SH-SY5Y (cell line): ENCODE data around the gene SLX9.

Source experiments
- GATA2 ChIP-seq: IDR thresholded peaks from 2 replicates; pipeline ENCODE4 v1.6.1; 2011; ENCODE audit warnings: mild to moderate bottlenecking, low read depth, low read length
- GATA3 ChIP-seq: IDR thresholded peaks from 2 replicates; pipeline ENCODE4 v1.6.1; 2011; ENCODE audit warnings: low read depth, mild to moderate bottlenecking, low read length, moderate library complexity

SLX9 gene

DNA sequence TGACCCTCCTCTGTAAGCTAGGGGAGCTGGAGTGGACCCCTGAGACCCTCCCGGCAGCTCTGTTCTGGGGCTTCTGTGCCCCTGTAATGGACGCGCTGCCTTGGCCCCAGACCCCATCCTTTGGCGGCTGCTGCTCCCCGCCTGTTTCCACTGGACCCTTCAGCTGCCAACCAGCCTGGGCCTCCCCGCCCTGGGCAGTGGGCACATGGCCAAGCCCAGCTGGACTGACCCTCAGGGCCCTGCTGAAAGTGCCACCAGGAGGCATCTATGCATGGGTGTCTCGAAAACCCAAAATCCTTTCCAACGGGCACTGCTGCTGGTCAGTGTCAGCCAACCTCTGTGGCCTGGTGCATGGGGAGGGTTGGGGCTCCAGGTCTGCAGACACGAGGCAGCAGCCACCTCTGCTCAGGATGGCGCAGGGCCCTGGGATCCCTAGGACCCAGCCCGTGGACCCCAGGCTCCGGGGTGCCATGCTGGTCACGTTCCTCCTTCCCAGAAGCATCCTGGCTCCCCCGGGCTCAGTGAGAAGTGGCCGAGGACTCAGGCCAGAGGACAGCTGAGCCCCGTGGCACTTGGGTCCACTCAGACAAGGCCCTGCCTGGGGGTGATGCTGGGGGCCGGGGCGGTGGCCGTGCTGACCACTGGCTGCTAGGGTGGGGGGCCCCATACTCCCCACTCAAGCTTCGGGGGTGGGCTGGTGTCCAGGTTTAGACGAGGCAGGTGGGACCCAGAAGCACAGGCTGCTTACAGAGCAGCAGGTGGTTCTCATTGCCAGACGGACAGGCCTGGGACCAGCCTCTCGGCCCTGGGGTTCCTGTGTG is 46.9 kb downstream of the SLX9 start:
- no peak for TF ChIP-seq GATA2
- TF ChIP-seq GATA3 = no peak

DNA sequence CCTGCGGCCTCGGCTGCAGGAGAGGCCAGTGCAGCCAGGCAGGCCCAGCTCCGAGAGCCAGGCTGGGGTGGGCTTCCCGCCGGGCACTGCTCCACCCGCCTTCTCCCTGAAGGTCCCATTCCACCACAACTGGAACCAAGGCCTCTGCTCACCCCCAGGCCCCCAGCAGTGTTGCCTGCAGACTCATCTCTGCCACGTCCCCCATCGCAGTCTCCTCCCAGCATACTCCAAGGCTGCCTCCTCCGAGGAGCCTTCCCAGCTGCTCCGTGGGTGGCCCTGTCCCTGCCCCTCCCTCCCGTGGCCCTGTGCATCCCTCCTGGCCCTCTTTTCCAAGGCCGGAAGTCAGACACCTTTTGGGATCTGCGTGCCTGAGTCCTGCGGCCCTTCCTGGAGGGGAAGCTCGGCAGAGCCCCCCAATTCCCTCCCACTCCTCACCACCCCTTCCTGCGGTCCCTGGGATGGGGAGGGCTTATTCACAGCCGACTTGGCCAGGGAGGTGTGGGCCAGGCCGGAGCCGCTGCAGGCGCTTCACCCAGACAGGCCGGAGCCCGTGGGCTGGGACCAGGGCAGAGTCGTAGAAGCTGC is 47.6 kb downstream of the SLX9 start:
- TF ChIP-seq GATA3 (no peak), GATA2 (no peak)

DNA sequence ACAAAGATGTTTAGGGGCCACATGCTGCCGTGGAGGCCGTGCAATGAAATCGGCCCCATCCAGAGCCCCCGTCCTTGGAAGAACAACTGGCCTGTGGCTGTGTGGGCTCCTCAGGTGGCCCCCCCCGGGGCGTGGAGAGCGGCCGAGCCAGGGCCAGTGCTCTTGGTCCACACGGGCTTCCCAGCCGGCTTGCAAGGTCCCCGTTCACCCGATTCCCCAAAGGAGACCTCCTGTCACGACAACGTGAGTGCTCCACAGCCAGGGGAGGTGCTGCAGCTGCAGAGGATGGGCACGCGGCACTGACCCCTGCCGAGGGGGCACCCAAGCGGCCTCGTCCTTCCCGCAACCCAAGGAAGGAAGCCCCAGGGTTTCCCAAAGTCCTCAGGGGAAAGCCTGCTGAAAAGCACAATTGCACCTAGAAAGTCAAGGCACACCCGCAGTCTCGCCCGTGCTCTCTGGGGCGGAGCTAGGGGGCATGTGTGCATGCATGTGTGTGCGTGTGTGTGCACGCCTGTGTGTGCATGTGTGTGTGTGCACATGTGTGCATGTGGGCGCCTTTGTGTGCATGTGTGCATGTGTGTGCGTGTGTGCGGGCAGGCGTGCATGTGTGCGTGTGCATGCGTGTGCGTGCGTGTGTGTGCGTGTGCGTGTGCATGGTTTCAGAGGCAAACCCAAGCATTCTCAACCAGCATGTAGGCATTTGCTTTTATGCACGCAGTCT is 48.2 kb downstream of the SLX9 start:
- no peak for TF ChIP-seq GATA2

GRCh38 chr21:44988607-44989536 is 49.0 kb downstream of the SLX9 start:
- TF ChIP-seq GATA2 (no peak), GATA3 (no peak)

- no peak for TF ChIP-seq GATA3
Observed at GRCh38 chr21:44989537-44989886, 49.7 kb downstream of the SLX9 start.

DNA sequence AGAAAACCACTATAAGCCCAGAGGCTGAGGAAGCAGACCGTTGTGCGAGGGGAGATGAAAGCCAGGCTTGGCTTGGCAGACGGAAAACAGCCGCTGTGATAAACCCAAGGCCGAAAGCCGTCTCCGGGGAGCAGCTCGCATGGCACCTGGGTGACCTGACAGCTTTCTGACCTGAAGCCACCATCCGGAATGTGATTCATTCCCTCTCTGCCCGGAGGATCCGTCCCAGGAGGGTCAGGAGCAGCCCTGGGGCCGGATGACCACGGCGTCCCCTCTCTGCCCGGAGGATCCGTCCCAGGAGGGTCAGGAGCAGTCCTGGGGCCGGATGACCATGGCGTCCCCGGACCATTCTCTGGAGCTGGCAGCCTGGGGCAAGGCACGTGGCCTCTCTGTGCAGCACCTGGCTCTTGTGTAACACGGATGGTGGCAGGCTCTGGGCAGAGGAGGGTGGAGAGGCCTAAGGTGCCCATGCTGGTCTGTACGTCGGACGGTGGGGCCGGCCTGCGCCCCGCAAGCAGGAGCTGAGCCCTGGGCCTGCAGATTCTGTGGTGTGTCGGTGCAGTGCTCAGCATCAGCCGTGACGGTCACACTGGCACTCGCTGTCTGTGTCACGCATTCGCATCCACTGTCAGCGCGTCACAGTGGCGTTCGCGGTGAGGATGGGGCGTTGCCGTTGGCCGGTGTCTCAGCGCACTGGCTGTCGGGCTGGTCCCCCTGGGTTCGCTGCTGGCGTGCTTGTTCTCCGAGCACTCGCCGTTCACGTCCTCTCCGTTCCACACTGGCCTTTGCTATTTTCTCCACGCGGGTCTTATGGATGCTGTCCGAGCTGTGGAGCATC is 50.3 kb downstream of the SLX9 start:
- no peak for TF ChIP-seq GATA3
- no peak for TF ChIP-seq GATA2

DNA sequence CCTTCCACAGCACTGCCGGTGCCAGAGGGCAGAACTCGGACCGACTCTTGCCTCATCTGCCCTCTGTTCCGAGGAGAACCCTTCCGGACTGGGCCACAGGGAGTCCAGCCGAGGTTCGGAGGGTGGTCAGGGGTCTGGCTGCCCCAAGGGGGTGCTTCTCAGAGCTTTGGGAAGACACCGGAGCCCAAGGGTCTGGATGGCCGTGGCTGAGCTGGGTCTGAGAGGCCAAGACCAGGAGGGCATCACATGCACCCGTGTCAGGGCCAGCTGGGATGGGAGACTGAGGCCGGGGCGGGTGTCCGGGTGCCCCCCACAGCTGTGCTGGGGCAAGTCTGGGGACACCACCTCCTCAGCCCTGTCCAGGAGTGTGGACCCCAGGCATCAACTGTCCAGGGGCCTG is 51.1 kb downstream of the SLX9 start:
- TF ChIP-seq GATA3 (no peak), GATA2 (no peak)

GRCh38 chr21:44991538-44992483 is 52.0 kb downstream of the SLX9 start:
- no peak for TF ChIP-seq GATA3
- no peak for TF ChIP-seq GATA2

GRCh38 chr21:44992608-44993031 is 52.8 kb downstream of the SLX9 start:
- TF ChIP-seq GATA2 = no peak
- TF ChIP-seq GATA3 = no peak

GRCh38 chr21:44993321-44994046 is 53.7 kb downstream of the SLX9 start:
- no peak for TF ChIP-seq GATA3
- TF ChIP-seq GATA2 = no peak

DNA sequence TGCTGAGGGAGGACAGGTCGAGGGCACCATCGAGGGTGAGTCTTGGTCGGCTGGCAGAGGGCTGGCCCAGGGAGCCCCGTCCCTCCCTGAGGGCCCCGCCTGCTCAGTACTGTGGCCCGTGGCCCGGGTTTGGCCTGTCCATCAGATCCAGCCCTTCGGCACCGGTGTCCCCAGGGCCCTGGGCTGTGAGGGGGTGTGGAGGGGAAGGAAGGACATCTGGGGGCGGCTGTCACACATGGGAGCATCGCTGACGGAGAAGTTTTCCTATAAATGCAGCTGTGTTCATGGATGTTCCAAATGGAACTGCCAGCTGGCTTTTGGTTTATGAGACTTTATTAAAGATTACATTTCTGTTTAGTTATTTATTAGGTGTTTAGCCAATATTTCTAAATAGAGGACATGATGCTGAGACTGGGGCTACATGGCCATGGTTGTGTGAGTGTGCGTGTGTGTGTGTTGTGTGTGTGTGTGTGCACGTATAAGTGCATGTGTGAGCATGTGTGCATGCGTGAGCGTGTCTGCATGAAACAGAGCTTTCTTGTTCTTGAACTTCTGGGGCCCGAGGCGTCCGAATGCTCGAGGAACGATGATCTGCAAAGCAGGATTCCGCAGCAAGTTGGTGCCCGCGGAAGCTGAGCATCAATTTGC is 54.3 kb downstream of the SLX9 start:
- TF ChIP-seq GATA3 = no peak
- no peak for TF ChIP-seq GATA2
